ENCODE measurements around the gene IFT43.

The IFT43 gene

GRCh38 chr14:76022991-76023390 lies 37.4 kb downstream of the IFT43 start:
- no peak for DNase-seq

DNA sequence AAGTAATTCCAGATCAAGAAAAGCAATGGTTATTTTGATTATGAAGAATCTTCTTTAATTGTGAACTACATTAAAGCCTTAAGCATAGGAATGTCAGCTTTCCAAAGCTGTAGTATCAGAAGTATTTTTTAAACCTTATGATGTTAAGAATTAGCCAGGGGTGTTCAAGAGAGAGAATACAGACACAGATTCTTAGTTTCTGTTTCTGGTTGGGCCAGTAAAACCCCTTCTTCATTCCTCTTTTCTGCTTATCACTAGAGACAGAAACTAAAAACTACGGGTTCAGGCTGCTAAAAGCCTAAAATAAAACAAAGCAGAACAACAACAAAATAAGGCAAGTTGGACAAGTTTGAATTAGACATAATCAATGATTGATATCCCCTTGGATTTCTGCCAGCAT lies 38.2 kb downstream of the IFT43 start:
- no peak for DNase-seq

- no peak for DNase-seq
Measured at GRCh38 chr14:76024211-76024907, 38.8 kb downstream of the IFT43 start.

DNA sequence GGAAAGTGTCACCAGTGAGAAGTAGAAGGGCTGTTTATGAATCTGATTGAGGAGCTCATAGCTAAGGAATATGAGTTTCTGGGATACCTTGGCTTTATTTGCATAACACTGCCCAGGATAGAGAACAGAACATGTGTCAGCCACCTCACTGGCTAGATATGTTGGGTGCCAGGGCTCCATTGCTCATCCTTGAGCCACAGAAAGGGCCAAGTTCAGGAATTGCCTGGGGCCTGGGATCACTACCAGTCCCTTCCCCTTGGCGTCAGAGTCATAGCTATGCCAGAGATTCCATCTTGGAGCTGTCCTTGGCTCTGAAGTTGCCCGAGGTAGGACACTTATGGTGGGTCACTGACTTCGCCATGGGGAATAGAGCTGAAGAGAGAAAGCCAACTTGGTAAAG lies 49.0 kb downstream of the IFT43 start:
- no peak for DNase-seq

DNA sequence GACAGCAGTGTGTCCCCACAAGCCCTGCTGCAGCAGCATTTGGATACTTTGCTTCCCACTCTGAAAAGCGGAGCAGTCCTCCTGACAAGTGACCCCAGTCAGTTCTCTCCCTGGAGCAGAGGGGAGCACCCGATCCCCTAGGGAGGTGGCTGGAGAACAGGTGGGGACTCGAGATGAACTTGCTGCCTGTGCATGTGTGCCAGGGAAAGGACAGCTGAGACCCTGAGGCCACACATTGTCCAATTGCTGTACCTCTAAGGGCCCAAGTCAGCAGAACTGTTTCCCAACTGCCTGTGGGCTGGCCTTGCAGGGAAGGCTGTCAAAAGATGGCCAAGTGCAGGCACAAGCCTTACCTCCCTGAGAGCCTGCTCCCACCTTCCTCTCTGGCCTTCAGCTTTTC lies 55.1 kb downstream of the IFT43 start:
- DNase-seq: no peak

GRCh38 chr14:76045773-76046172 lies 60.2 kb downstream of the IFT43 start:
- no peak for DNase-seq

DNA sequence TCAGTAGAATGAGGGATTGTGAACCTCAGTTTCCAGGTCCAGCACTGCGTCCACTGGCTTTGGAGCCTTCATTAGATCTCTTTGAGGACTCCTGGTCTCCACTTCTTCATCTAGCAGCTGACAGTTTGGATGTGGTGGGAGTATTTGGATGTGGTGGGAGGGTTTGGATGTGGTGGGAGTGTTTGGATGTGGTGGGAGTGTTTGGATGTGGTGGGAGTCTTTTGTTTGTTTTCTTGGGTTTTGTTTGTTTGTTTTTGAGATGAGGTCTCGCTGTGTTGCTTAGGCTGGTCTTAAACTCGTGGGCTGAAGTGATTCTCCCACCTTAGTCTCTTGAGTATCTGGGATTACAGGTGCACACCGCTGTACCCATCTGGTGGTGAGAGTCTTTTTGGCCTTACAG lies 64.7 kb downstream of the IFT43 start:
- DNase-seq: no peak

DNA sequence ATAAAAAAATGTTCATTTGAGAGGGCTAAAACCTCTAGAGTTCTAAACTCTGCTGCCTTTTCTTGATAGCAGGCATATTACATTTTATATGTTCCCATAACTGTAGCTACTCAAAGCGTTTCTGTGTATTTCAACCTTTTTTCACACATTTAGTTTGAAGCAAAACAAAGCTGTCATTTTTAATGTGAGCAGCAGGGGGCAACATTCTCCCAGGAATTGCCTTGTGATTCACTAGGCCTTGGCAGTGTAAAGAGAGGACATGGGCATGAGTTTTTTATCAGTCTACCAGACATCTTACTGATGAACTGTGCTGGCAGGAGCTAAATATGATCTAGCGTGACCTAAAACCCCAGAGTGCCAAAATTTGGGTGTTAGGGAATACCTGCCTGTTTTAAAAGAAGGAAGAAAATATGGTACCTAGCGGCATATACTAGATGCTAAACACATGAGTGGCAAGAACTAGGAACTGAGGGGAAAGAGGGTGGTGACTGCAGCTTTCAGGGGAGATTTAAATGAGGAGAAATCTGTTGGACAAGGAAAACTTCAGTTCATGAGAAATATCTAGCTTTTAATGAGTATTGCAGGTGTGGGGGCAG lies 65.3 kb downstream of the IFT43 start:
- peak; percentile 53 to 85 (median 74) for DNase-seq

- no peak for DNase-seq
Measured at GRCh38 chr14:76051717-76052465, 66.3 kb downstream of the IFT43 start.

- DNase-seq: no peak
Measured at GRCh38 chr14:76053572-76054355, 68.2 kb downstream of the IFT43 start.

- DNase-seq: no peak
Measured at GRCh38 chr14:76055330-76055729, 69.8 kb downstream of the IFT43 start.

DNA sequence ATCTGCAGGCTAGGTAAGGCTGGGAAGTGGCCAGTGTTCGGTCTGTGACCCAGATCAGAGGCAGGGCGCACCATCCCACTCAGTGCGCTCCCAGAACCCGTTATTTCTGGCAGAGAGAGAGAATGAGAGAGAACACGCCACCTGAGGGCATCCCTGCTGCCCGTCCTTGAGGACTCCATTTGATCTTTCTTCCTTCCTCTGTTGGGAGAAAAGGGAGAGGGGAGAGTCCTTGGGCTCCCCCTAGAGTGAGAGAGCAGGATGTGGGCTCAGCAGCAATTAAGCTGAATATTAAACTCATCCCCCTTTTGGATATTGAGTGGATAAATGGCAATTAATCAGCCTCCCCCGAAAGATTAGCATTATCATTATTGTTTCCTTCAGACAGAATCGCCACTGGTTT lies 70.6 kb downstream of the IFT43 start:
- DNase-seq: peak in 1 of 3 experiments; percentile 14

- DNase-seq: no peak
Measured at GRCh38 chr14:76057914-76058313, 72.4 kb downstream of the IFT43 start.

DNA sequence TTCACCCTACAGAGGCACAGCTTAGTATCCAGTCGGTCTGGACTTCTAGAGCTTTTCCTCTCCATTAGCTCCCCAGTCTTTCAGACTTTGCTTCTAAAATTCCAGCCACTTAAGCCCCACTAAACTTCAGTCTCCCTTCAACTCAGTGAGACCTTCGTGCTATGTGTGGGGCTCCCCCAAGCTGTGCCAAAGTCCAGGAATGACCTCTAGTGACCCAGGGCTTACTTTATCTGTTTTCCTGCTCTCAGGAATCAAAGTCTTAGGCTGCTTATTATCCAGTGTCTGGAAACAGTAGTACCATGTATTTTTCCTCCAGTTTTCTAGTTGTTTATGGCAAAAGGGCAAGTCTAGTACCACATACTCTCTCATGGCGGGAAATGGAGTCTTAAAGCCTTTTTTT lies 77.8 kb downstream of the IFT43 start:
- DNase-seq: no peak

- DNase-seq: no peak
Measured at GRCh38 chr14:76065519-76065918, 80.0 kb downstream of the IFT43 start.

DNA sequence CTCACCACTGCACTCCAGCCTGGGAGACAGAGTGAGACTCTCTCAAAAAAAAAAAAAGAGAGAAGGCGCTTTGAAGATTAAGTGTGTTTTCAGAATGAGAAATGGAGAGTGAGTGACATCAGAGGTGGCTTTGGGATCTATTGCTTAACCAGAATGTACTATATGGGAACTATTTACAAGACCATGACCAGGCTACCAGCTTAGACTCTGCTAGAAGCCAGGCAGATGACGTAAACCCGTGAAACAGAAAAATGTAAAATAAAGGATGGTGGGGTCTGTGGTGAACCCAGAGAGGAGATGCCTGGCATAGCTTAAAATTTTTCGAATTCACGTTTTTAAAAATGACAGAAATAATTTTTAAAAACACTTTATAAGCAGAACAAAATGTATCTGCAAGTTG lies 82.0 kb downstream of the IFT43 start:
- no peak for DNase-seq

DNA sequence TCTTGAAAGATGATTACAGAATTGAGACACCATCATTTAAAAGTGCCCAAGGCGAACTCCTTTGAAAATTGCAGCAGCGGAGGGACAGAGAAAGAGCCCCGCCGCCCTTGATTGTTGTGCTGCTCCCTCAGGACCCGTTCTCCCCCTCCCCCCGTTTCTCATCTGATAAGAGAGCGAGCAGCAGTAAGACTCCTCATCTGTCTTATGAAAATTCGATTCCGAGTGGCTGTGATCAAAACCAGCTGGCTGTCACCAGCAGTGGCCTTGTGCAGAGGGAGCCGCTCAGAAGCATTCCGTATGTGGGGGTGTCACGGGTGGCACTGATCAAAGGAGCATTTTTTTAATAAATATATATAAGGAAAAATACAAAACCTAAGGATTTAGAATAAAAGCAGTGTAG lies 88.2 kb downstream of the IFT43 start:
- no peak for DNase-seq

DNA sequence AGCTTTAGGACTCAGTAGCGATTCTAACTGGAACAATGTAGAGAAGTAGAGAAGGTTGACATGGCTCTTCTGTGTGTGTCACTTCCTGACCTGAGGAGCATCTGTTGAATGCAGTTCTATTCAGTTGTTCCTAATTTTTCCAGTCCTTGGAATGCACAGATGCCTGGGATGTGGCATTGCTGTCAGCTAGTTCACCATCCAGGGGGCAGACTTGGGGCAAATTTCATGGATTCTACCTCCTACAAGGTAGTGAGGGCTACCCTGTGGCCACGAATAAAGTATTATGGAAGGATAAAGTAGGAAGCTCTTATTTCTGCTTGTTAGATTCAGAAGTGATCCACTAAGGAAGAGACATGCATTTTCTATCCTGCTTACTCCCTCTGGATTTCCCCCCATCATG lies 91.8 kb downstream of the IFT43 start:
- no peak for DNase-seq

DNA sequence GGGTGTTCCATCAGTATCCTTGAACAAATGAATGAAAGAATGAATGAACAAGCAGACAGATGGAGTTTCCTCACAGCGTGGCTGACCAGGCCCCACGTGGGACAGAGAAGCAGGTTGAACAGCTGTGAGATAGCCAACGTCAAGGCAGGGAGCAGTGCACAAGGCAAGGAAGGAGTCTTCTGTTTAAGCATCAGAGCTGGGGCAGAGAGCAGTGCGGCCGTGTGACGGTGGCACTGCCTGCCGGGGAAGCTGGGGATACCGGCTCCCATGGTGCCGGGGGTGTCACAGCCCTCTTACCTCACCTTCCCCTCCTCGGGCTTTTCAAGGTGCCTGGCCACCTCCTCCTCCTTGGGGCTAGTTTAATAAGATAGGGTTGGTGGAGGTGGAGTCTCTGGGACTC lies 92.9 kb downstream of the IFT43 start:
- no peak for DNase-seq

DNA sequence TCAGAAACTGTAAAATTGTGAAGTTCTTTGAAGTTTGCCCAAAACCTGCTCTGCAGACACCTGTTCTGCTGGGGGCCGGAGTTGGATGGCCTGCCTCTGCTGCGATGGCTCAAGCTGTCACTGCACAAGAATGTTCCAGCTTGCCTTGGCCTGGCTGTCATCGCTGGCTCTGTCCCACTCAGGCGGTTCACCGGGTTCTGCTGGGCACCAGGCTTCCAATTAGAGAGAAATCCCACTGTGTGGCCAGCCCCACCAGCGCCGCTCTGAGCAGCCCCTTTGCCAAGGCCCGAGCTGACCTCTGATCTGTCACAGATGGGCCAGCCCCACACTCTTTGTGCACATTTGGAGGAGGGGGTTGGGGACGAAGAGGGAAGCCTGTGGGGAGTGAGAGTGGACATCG lies 94.5 kb downstream of the IFT43 start:
- DNase-seq: no peak

- no peak for DNase-seq
Measured at GRCh38 chr14:76080471-76080870, 94.9 kb downstream of the IFT43 start.

- no peak for DNase-seq
Measured at GRCh38 chr14:76081642-76082041, 96.1 kb downstream of the IFT43 start.
